HG03439 (cell line): ENCODE measurements around the gene GPS1.

Source experiments
- ATAC-seq: cut with Tn5 transposase; IDR thresholded peaks from one replicate; pipeline ENCODE4 v1.9.1; 2021; ENCODE audit warnings: mild to moderate bottlenecking, moderate library complexity; ENCODE audit not compliant: unreplicated experiment

GPS1 gene

GRCh38 chr17:82041144-82041814 is 10.4 kb upstream of the GPS1 start:
- ATAC-seq: no peak

GRCh38 chr17:82042649-82043048 is 9.0 kb upstream of the GPS1 start:
- no peak for ATAC-seq

GRCh38 chr17:82043507-82043906 is 8.2 kb upstream of the GPS1 start:
- ATAC-seq: no peak

- no peak for ATAC-seq
Observed at GRCh38 chr17:82045936-82046484, 5.7 kb upstream of the GPS1 start.

GRCh38 chr17:82046903-82047302 is 4.8 kb upstream of the GPS1 start:
- no peak for ATAC-seq

- ATAC-seq: no peak
Observed at GRCh38 chr17:82047379-82047778, 4.3 kb upstream of the GPS1 start.

- no peak for ATAC-seq
Observed at GRCh38 chr17:82047914-82048570, 3.7 kb upstream of the GPS1 start.

GRCh38 chr17:82048571-82048971 is 3.1 kb upstream of the GPS1 start:
- no peak for ATAC-seq

GRCh38 chr17:82049106-82049505 is 2.6 kb upstream of the GPS1 start:
- no peak for ATAC-seq

GRCh38 chr17:82049521-82049971 is 2.2 kb upstream of the GPS1 start:
- ATAC-seq: no peak

- no peak for ATAC-seq
Observed at GRCh38 chr17:82050152-82050760, 1.4 kb upstream of the GPS1 start.

- no peak for ATAC-seq
Observed at GRCh38 chr17:82050761-82051641, 697 bp upstream of the GPS1 start.

- no peak for ATAC-seq
Observed at GRCh38 chr17:82052638-82053059, 951 bp downstream of the GPS1 start.

GRCh38 chr17:82053130-82053529 is 1.4 kb downstream of the GPS1 start:
- ATAC-seq: no peak

- ATAC-seq: no peak
Observed at GRCh38 chr17:82053556-82054263, 2.0 kb downstream of the GPS1 start.

- no peak for ATAC-seq
Observed at GRCh38 chr17:82054351-82055022, 2.8 kb downstream of the GPS1 start.

- ATAC-seq: no peak
Observed at GRCh38 chr17:82055023-82055964, 3.6 kb downstream of the GPS1 start.

GRCh38 chr17:82055965-82056728 is 4.4 kb downstream of the GPS1 start:
- no peak for ATAC-seq
